Measurements from ENCODE around the gene FCAMR.

DNA sequence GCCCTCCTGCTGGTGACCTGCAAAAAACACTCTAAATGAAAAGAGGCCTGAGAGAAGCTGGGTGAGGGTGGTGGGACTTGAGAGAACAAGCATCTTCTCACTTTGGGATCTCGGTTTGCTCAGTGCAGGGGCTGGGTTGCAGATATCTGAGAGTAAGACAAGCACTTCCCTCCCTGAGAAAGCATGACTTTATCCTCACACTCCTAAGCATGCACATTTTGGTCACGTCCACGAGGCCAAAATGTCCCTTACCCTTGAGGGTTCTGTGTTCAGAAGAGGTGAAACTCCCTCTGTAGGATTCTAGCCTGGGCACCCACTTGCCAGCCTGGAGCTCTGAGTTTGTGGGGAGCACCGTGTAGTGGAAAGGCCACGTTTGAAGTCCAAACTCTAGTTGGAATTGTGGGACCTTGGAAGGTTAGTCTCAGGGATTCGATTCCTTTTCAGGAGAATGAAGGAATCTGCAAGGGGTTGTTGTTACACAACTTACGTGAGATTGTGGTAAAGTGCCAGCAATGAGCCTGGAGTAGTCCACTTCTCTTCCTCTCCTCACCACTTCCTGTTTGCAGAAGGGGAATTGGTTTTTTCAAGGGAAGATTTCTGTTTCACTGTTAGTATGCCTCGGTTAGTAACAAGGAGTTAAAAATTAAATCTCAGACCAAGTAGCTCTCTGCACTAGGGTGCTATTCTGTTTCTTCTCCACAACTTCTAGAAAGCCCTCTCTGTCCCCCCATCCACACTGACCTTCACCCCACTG is 3.0 kb downstream of the FCAMR start:
- TF ChIP-seq POLR2AphosphoS5 (IDR thresholded peaks at IDR 0.05; ENCODE audit: low read depth) (no peak), EZH2 (IDR thresholded peaks at IDR 0.05; ENCODE audit: low read depth, unreplicated experiment) (no peak), CREB1 (CRISPR knock-in tag; IDR thresholded peaks at IDR 0.05; ENCODE audit: low read depth) (no peak), EZH2phosphoT487 (IDR thresholded peaks at IDR 0.05; ENCODE audit: unreplicated experiment) (no peak)
- TF ChIP-seq, protein P1, sequence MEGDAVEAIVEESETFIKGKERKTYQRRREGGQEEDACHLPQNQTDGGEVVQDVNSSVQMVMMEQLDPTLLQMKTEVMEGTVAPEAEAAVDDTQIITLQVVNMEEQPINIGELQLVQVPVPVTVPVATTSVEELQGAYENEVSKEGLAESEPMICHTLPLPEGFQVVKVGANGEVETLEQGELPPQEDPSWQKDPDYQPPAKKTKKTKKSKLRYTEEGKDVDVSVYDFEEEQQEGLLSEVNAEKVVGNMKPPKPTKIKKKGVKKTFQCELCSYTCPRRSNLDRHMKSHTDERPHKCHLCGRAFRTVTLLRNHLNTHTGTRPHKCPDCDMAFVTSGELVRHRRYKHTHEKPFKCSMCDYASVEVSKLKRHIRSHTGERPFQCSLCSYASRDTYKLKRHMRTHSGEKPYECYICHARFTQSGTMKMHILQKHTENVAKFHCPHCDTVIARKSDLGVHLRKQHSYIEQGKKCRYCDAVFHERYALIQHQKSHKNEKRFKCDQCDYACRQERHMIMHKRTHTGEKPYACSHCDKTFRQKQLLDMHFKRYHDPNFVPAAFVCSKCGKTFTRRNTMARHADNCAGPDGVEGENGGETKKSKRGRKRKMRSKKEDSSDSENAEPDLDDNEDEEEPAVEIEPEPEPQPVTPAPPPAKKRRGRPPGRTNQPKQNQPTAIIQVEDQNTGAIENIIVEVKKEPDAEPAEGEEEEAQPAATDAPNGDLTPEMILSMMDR (conservative IDR thresholded peaks at IDR 0.05; ENCODE audit: low read depth in 2 of 2) = no peak
- TF ChIP-seq, protein P2, sequence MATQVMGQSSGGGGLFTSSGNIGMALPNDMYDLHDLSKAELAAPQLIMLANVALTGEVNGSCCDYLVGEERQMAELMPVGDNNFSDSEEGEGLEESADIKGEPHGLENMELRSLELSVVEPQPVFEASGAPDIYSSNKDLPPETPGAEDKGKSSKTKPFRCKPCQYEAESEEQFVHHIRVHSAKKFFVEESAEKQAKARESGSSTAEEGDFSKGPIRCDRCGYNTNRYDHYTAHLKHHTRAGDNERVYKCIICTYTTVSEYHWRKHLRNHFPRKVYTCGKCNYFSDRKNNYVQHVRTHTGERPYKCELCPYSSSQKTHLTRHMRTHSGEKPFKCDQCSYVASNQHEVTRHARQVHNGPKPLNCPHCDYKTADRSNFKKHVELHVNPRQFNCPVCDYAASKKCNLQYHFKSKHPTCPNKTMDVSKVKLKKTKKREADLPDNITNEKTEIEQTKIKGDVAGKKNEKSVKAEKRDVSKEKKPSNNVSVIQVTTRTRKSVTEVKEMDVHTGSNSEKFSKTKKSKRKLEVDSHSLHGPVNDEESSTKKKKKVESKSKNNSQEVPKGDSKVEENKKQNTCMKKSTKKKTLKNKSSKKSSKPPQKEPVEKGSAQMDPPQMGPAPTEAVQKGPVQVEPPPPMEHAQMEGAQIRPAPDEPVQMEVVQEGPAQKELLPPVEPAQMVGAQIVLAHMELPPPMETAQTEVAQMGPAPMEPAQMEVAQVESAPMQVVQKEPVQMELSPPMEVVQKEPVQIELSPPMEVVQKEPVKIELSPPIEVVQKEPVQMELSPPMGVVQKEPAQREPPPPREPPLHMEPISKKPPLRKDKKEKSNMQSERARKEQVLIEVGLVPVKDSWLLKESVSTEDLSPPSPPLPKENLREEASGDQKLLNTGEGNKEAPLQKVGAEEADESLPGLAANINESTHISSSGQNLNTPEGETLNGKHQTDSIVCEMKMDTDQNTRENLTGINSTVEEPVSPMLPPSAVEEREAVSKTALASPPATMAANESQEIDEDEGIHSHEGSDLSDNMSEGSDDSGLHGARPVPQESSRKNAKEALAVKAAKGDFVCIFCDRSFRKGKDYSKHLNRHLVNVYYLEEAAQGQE (IDR thresholded peaks at IDR 0.05; ENCODE audit: unreplicated experiment) = no peak
- TF ChIP-seq, protein P3, sequence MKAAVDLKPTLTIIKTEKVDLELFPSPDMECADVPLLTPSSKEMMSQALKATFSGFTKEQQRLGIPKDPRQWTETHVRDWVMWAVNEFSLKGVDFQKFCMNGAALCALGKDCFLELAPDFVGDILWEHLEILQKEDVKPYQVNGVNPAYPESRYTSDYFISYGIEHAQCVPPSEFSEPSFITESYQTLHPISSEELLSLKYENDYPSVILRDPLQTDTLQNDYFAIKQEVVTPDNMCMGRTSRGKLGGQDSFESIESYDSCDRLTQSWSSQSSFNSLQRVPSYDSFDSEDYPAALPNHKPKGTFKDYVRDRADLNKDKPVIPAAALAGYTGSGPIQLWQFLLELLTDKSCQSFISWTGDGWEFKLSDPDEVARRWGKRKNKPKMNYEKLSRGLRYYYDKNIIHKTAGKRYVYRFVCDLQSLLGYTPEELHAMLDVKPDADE (IDR thresholded peaks at IDR 0.05) = no peak

All from GM23338 (cell line).